GM13977 (cell line): ENCODE measurements around the gene KRTAP10-5.

Experiments
- DNase-seq: peaks from one replicate; pipeline ENCODE4 v3.0.0; 2012; ENCODE audit warnings: low spot score
- CTCF ChIP-seq: IDR thresholded peaks from 2 replicates; pipeline ENCODE4 v1.5.1; 2012; ENCODE audit warnings: mild to moderate bottlenecking, control low read depth; ENCODE audit not compliant: insufficient read depth; ENCODE audit errors: extremely low read depth, missing control alignments
- in situ Hi-C: fragments of 300-500 bp; cut with MboI; formaldehyde crosslinking; loops from one replicate; pipeline ENCODE4 v1.12.0; 2022; ENCODE audit warnings: low sequenced_read_pairs, low pct_unique_long_range_greater_than_20kb, mixed read lengths, inconsistent platforms; ENCODE audit not compliant: unreplicated experiment

The KRTAP10-5 gene

GRCh38 chr21:44615466-44615865 lies 35.1 kb upstream of the KRTAP10-5 start:
- no peak for DNase-seq
- no peak for TF ChIP-seq CTCF
- in situ Hi-C loops: no loop called here

GRCh38 chr21:44614961-44615391 lies 34.6 kb upstream of the KRTAP10-5 start:
- in situ Hi-C loops: no loop called here
- TF ChIP-seq CTCF: no peak
- no peak for DNase-seq

GRCh38 chr21:44614161-44614631 lies 33.8 kb upstream of the KRTAP10-5 start:
- no peak for DNase-seq
- TF ChIP-seq CTCF: no peak
- in situ Hi-C loops: no loop called here

DNA sequence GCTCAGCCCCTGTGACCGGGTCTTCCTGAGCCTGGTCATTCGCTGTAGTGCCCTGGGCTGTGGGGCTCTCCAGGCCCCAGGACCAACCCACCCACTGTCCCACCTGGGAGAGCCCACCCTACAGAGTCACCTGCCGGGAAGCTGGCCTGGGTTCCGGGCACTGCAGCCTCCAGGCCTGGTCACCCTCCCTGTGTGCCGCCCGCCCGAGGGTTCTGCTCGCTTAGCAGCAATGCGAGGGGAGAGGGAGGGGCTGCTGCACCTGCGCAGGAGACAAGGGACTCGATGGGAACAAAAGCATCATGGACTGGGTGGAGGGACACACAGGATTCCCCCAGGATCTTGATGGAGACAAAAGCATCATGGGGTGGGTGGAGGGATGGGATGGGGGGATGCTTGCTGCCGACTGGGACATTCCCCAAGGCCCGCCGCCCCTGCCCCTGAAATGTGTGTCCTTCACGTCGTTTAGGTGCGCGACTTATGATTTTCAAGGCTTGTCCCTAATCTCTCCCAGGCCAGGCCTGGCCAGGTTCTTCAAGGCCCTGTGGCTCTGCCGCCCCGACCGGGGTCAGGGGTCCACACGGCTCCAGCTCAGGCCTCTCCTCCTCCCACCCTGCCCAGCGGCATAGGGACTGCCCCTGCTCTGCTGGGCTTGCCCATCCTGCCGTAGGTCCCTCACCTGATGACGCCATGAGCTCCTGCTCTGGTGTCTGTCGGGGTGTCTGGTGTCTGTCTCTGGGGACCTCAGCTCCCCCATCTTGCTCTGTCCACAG lies 33.2 kb upstream of the KRTAP10-5 start:
- no peak for TF ChIP-seq CTCF
- DNase-seq: no peak
- in situ Hi-C loops: no loop called here

DNA sequence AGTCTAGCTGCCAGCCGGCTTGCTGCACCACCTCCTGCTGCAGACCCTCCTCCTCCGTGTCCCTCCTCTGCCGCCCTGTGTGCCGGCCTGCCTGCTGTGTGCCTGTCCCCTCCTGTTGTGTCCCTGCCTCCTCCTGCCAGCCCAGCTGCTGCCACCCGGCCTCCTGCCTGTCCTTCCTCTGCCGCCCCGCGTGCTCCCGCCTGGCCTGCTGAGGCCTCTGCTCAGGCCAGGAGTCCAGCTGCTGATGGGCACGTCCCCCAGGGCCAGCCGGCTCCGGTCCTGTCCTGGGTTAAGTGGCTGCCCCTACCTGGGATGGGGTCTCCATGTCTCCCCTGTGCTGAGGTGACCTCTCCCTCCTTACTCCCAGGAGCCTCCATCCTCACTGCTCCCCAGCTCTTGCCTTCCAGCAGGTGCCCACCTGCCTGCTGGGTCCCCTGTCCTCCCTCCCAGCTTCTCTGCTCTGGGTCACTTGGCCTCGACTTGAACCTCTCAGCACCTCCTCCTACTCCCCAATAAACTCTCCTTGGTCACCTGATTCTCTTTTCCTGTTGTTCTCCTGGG lies 32.3 kb upstream of the KRTAP10-5 start:
- DNase-seq: no peak
- TF ChIP-seq CTCF: no peak
- in situ Hi-C loops: no loop called here

DNA sequence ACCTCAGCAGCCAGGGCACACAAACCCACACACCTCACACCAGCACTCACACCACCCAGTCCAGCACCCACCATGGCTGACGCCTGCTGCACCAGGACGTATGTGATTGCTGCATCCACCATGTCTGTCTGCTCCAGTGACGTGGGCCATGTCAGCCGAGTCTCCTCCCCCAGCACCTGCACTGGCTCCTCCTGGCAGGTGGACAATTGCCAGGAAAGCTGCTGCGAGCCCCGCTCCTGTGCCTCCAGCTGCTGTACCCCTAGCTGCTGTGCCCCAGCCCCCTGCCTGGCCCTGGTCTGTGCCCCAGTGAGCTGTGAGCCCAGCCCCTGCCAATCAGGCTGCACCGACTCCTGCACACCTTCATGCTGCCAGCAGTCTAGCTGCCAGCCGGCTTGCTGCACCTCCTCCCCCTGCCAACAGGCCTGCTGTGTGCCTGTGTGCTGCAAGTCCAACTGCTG lies 31.7 kb upstream of the KRTAP10-5 start, which contains the start of gene KRTAP10-8:
Gene KRTAP10-8 (plus strand): TSS at position 51 of the 458 bp plus-strand sequence. CDS start 22 bp downstream, at position 73.
- no peak for DNase-seq
- no peak for TF ChIP-seq CTCF
- in situ Hi-C loops: no loop called here
